ENCODE measurements around the gene OASL. TPM values are rescaled to one million over a fixed set of nuclear protein-coding genes. Genes with fewer than 3 reads are reported as not detected.

OASL gene
- total RNA-seq, 1 experiment from 2014 or later = not detected

- no peak overlapping the region for H4K91ac ChIP-seq (ENCODE audit: insufficient read length, low read depth, low read length)
- TF ChIP-seq, protein P1, sequence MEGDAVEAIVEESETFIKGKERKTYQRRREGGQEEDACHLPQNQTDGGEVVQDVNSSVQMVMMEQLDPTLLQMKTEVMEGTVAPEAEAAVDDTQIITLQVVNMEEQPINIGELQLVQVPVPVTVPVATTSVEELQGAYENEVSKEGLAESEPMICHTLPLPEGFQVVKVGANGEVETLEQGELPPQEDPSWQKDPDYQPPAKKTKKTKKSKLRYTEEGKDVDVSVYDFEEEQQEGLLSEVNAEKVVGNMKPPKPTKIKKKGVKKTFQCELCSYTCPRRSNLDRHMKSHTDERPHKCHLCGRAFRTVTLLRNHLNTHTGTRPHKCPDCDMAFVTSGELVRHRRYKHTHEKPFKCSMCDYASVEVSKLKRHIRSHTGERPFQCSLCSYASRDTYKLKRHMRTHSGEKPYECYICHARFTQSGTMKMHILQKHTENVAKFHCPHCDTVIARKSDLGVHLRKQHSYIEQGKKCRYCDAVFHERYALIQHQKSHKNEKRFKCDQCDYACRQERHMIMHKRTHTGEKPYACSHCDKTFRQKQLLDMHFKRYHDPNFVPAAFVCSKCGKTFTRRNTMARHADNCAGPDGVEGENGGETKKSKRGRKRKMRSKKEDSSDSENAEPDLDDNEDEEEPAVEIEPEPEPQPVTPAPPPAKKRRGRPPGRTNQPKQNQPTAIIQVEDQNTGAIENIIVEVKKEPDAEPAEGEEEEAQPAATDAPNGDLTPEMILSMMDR (conservative IDR thresholded peaks at IDR 0.05) = no peak
- H4K5ac ChIP-seq (ENCODE audit: insufficient read length, low read depth, low read length) = no peak overlapping the region
- H4K8ac ChIP-seq (replicated peaks; ENCODE audit: insufficient read length, low read depth, low read length) = no peak overlapping the region
- no peak overlapping the region for H3K56ac ChIP-seq (ENCODE audit: insufficient read length, low read depth, low read length)
- peak overlapping the region in 2 of 3 experiments; percentile 28 to 68; a peak in 5 of 7 replicates for H3K27ac Mint-ChIP-seq
- H3K79me2 ChIP-seq (ENCODE audit: insufficient read depth, low read length) = no peaks in the 10 kb centered on the region
- no peak overlapping the region for H2BK120ac ChIP-seq (ENCODE audit: low read depth, low read length, poor library complexity, severe bottlenecking)
- WGBS (ENCODE audit: extremely low coverage, insufficient read length, low lambda C conversion rate) = no CpG with 5 or more reads among the region's 3 CpGs
- H3K9me3 ChIP-seq (ENCODE audit: control insufficient read depth, low read depth, low read length) = no peaks in the 10 kb centered on the region
- no peak overlapping the region for H2BK12ac ChIP-seq (ENCODE audit: insufficient read length, low read depth, low read length)
- H3K4me1 Mint-ChIP-seq = peaks cover 7 to 27% of the 10 kb centered on the region in 2 experiments
- no peaks in the 10 kb centered on the region for H3K27me3 ChIP-seq (ENCODE audit: insufficient read depth, low read length)
- H3K23me2 ChIP-seq (ENCODE audit: insufficient read length, low read depth, low read length, poor library complexity, severe bottlenecking) = no peaks in the 10 kb centered on the region
- H3K4me2 ChIP-seq (ENCODE audit: insufficient read depth, insufficient read length, low read length) = no peak overlapping the region
- H3K4ac ChIP-seq (ENCODE audit: low read depth, low read length) = no peak overlapping the region
- no peak overlapping the region for H3K23ac ChIP-seq (ENCODE audit: insufficient read length, low read depth, low read length)
- H3K27ac ChIP-seq (ENCODE audit: insufficient read length, low read depth, low read length) = no peak overlapping the region
- no peak overlapping the region for H2AFZ ChIP-seq (ENCODE audit: low read length)
- no peaks in the 10 kb centered on the region for H3K36me3 Mint-ChIP-seq (ENCODE audit: insufficient read depth in 1 of 3, low read depth in 3 of 3)
- no peak overlapping the region for H2BK20ac ChIP-seq (ENCODE audit: low read depth, low read length, poor library complexity, severe bottlenecking)
- H2AK5ac ChIP-seq (ENCODE audit: insufficient read length, low read length) = no peak overlapping the region
- H3K4me3 Mint-ChIP-seq = no peak overlapping the region
- H3K9me3 Mint-ChIP-seq = peaks cover 0 to 7% of the 10 kb centered on the region in 2 experiments; a peak in 2 of 5 replicates
- H3K14ac ChIP-seq (ENCODE audit: insufficient read depth, low read length) = no peak overlapping the region
- H2BK5ac ChIP-seq (ENCODE audit: insufficient read length, low read length) = no peak overlapping the region
- H4K20me1 ChIP-seq (ENCODE audit: control insufficient read depth, insufficient read depth, insufficient read length) = no peaks in the 10 kb centered on the region
- H3K4me1 ChIP-seq (ENCODE audit: insufficient read depth, low read length) = no peaks in the 10 kb centered on the region
- no peak overlapping the region for H3K9ac ChIP-seq (ENCODE audit: extremely low read depth, insufficient read length, low read length)
- no peaks in the 10 kb centered on the region for H3K79me1 ChIP-seq (ENCODE audit: insufficient read depth, low read depth, low read length, poor library complexity, severe bottlenecking)
- no peaks in the 10 kb centered on the region; the same call in 1 of the 2 replicates for H3K27me3 Mint-ChIP-seq (ENCODE audit: low read depth)
- no peak for DNase-seq
- H3T11ph ChIP-seq (ENCODE audit: low read length) = no peak overlapping the region
- no peak overlapping the region for H3K18ac ChIP-seq (ENCODE audit: insufficient read length, low read depth, low read length)
- H2BK15ac ChIP-seq (ENCODE audit: low read depth, low read length) = no peak overlapping the region
These were observed 54.6 kb downstream of the OASL start for GRCh38 chr12:120984351-120984898.

All from H9 (cell line).